A673 (cell line): ENCODE results near the gene MGAT5. TPM values are rescaled to one million over a fixed set of nuclear protein-coding genes. Genes with fewer than 3 reads are reported as not detected.

Source experiments
- BruUV-seq: library from RNA; stranded (reverse); fragments of 400-500 nt; replicated peaks from 2 replicates; lab custom pipeline; 2021; lab: Mats Ljungman, UMichigan
- CTCF ChIA-PET: fragments of 300-600 bp; sonication (Branson Sonifier 250); formaldehyde crosslinking; loops from one replicate; lab custom pipeline; 2022; ENCODE audit warnings: antibody characterized with exemption; lab: Charles Lee
- POLR2A ChIA-PET: fragments of 300-600 bp; sonication (Branson Sonifier 250); formaldehyde crosslinking; loops from one replicate; lab custom pipeline; 2022; ENCODE audit warnings: antibody characterized with exemption; ENCODE audit not compliant: low non-redundant PET; lab: Charles Lee
- DNase-seq: peaks from one replicate; pipeline ENCODE4 v3.0.0-alpha.2; 2015; ENCODE audit warnings: low spot score
- H3K27ac ChIP-seq: fragments of 200-600 bp; sonication (generic); 2 replicates; pipeline ENCODE4 v1.5.1; 2016; ENCODE audit warnings: mixed run types, low read depth, mild to moderate bottlenecking, mixed read lengths, antibody characterized with exemption, low read length; ENCODE audit not compliant: poor library complexity, severe bottlenecking
- H3K27me3 ChIP-seq: fragments of 200-600 bp; sonication (generic); replicated peaks from 2 replicates; pipeline ENCODE4 v1.6.1; 2017; ENCODE audit warnings: mixed run types, low read depth, mild to moderate bottlenecking, mixed read lengths, antibody characterized with exemption, low read length; ENCODE audit not compliant: insufficient read depth, poor library complexity
- H3K36me3 ChIP-seq: fragments of 200-600 bp; sonication (generic); 2 replicates; pipeline ENCODE4 v1.6.1; 2016; ENCODE audit warnings: mixed run types, mild to moderate bottlenecking, mixed read lengths, antibody characterized with exemption, low read length; ENCODE audit not compliant: insufficient read depth, poor library complexity, severe bottlenecking
- H3K4me1 ChIP-seq: fragments of 200-600 bp; sonication (generic); 2 replicates; pipeline ENCODE4 v1.6.1; 2017; ENCODE audit warnings: mixed run types, mild to moderate bottlenecking, mixed read lengths, antibody characterized with exemption, low read length; ENCODE audit not compliant: insufficient read depth, poor library complexity, severe bottlenecking
- H3K4me3 ChIP-seq: fragments of 200-600 bp; sonication (generic); 2 replicates; pipeline ENCODE4 v1.5.1; 2016; ENCODE audit warnings: low read depth, mixed run types, mild to moderate bottlenecking, mixed read lengths, low read length; ENCODE audit not compliant: poor library complexity, severe bottlenecking
- H3K9me3 ChIP-seq: fragments of 200-600 bp; sonication (generic); 2 replicates; pipeline ENCODE4 v1.6.1; 2016; ENCODE audit warnings: mixed run types, low read depth, mild to moderate bottlenecking, mixed read lengths, antibody characterized with exemption, low read length; ENCODE audit not compliant: poor library complexity, severe bottlenecking
- EZH2 ChIP-seq: fragments of 200-600 bp; sonication (generic); IDR thresholded peaks from 2 replicates; pipeline ENCODE4 v1.6.1; 2017; ENCODE audit warnings: borderline replicate concordance, low read depth, mild to moderate bottlenecking, mixed read lengths, antibody characterized with exemption, low read length; ENCODE audit not compliant: poor library complexity, severe bottlenecking
- intact Hi-C: fragments of 100-400 bp; cut with micrococcal nuclease; formaldehyde crosslinking; loops from one replicate; pipeline ENCODE4 v1.10.0; 2022; ENCODE audit not compliant: unreplicated experiment
- total RNA-seq: library from RNA; stranded (reverse); gene quantifications from 2 replicates; pipeline ENCODE4 v1.2.3, GENCODE V29; 2021
- TF ChIP-seq, protein P1 (sequence below): fragments of 300-800, 200-600 bp; sonication (generic); conservative IDR thresholded peaks from 2 replicates; pipeline ENCODE4 v1.5.1; 2017; ENCODE audit warnings: low read depth, mild to moderate bottlenecking, antibody characterized with exemption, low read length, moderate library complexity, mixed read lengths

The MGAT5 gene
- total RNA-seq, 1 experiment from 2014 or later = 11.0 TPM

- Histone ChIP-seq H3K36me3 (no peaks in the 10 kb centered on the region), H3K9me3 (no peaks in the 10 kb centered on the region), H3K27me3 (no peaks in the 10 kb centered on the region), H3K27ac (no peak overlapping the region), H3K4me1 (no peaks in the 10 kb centered on the region), H3K4me3 (no peak overlapping the region)
- POLR2A ChIA-PET = no interaction called here
- BruUV-seq = no TSS peak
- TF ChIP-seq, protein P1, sequence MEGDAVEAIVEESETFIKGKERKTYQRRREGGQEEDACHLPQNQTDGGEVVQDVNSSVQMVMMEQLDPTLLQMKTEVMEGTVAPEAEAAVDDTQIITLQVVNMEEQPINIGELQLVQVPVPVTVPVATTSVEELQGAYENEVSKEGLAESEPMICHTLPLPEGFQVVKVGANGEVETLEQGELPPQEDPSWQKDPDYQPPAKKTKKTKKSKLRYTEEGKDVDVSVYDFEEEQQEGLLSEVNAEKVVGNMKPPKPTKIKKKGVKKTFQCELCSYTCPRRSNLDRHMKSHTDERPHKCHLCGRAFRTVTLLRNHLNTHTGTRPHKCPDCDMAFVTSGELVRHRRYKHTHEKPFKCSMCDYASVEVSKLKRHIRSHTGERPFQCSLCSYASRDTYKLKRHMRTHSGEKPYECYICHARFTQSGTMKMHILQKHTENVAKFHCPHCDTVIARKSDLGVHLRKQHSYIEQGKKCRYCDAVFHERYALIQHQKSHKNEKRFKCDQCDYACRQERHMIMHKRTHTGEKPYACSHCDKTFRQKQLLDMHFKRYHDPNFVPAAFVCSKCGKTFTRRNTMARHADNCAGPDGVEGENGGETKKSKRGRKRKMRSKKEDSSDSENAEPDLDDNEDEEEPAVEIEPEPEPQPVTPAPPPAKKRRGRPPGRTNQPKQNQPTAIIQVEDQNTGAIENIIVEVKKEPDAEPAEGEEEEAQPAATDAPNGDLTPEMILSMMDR = no peak
- TF ChIP-seq EZH2 = no peak
- CTCF ChIA-PET = no interaction called here
- DNase-seq = no peak
- intact Hi-C loops = no loop called here
These were observed 193.8 kb downstream of the MGAT5 start for GRCh38 chr2:134447669-134448068.

DNA sequence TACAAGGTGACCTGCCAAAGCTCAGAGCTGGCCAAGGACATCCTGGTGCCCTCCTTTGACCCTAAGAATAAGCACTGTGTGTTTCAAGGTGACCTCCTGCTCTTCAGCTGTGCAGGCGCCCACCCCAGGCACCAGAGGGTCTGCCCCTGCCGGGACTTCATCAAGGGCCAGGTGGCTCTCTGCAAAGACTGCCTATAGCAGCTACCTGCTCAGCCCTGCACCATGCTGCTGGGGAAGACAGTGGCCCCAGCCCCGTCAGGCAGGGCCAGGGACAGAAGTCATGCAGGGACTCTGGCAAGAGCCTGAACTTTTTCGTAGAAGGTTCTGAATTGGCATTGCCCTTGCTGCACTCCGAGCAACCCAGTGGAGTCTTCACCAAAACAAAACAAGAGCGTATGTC is 194.8 kb downstream of the MGAT5 start:
- H3K27me3 ChIP-seq = no peaks in the 10 kb centered on the region
- H3K4me1 ChIP-seq = no peaks in the 10 kb centered on the region
- H3K27ac ChIP-seq = no peak overlapping the region
- intact Hi-C loops = no loop called here
- CTCF ChIA-PET = no interaction called here
- no TSS peak for BruUV-seq
- H3K4me3 ChIP-seq = no peak overlapping the region
- POLR2A ChIA-PET = no interaction called here
- H3K36me3 ChIP-seq = no peaks in the 10 kb centered on the region
- no peaks in the 10 kb centered on the region for H3K9me3 ChIP-seq
- TF ChIP-seq EZH2 = no peak
- TF ChIP-seq, protein P1 = no peak
- no peak for DNase-seq

GRCh38 chr2:134449157-134449556 is 195.3 kb downstream of the MGAT5 start:
- no peak for DNase-seq
- no peaks in the 10 kb centered on the region for H3K27me3 ChIP-seq
- TF ChIP-seq, protein P1 = no peak
- TF ChIP-seq EZH2 = no peak
- POLR2A ChIA-PET = no interaction called here
- CTCF ChIA-PET = no interaction called here
- H3K36me3 ChIP-seq = no peaks in the 10 kb centered on the region
- H3K4me1 ChIP-seq = no peaks in the 10 kb centered on the region
- no peak overlapping the region for H3K4me3 ChIP-seq
- no peaks in the 10 kb centered on the region for H3K9me3 ChIP-seq
- H3K27ac ChIP-seq = no peak overlapping the region
- no TSS peak for BruUV-seq
- intact Hi-C loops = no loop called here
